Pulmonary artery endothelial cell (primary cell): ENCODE measurements around the gene RPP38. TPM values are rescaled to one million over a fixed set of nuclear protein-coding genes. Genes with fewer than 3 reads are reported as not detected.

Experiments used
- DNase-seq: peaks from one replicate; pipeline ENCODE4 v3.0.0-alpha.2; 2011; ENCODE audit warnings: low read depth, low spot score
- total RNA-seq: library from RNA; depleted of rRNA; stranded (reverse); fragments of >200 nt; gene quantifications from 2 replicates; pipeline ENCODE4 v1.2.3, GENCODE V29; 2014

RPP38 gene, protein sequence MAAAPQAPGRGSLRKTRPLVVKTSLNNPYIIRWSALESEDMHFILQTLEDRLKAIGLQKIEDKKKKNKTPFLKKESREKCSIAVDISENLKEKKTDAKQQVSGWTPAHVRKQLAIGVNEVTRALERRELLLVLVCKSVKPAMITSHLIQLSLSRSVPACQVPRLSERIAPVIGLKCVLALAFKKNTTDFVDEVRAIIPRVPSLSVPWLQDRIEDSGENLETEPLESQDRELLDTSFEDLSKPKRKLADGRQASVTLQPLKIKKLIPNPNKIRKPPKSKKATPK
- 10.4 and 13.2 TPM in 2 replicates for total RNA-seq

DNA sequence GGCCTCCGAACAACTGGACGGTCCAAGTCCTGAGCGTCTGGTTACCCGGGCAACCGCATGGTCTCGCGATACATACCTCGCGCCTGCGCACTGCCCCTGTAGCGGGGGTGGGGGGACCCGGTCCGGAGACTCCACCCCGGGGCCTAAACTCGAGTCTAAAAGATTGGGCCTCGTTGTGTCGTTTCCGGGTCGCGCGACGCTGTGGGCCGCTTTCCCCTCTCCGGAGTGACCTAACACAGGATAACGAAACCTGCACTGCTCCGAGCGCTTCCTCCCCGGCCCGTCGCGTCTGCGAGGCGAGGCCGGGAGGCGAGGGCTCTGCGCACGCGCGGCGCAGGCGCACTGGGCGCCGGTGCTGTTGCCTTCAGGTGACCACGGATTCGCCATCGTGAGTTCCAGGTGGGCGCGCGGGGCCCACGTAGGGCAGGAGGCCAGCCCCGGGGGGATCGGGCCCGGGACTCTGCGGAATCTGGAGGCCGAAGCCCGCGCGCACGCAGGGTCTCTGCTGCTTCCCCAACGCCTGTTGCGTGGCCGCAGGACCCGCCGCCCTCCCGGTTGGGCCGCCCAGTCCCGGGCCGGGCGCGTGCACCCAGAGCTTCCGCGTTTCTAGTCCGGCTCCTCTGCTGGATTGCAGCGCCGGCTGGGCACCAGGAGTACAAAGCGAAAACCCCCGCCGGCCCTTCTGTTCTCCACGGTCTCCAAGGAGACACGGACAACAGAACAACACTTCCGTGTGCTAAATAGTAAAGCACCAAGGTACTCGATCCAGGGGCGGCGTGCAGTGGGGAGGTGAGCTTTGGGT is at the start of gene RPP38:
Gene RPP38, plus strand, starts transcription at position 345 of the 802 bp plus-strand sequence. CDS start 5,960 bp downstream, outside the sequence.
- peak; percentile 84 for DNase-seq

DNA sequence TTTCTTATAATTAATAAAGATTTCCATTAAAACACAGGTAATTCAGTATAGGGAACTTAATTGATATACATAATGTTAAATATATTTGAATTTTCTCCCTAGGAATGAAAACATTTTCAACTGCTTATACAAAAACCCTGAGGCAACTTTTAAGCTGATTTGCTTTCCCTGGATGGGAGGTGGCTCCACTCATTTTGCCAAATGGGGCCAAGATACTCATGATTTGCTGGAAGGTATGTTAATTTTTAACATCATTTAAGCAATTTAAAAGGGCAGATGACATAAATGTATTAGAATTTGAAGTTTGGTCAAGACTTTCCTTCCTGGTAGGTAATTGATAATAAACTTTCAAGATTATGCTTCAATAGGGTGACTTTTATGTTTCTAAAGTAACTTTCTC is 47.6 kb upstream of the RPP38 start:
- DNase-seq, result no peak

GRCh38 chr10:15052121-15052520 is 45.0 kb upstream of the RPP38 start:
- DNase-seq, result no peak

- DNase-seq, result no peak
Observed at GRCh38 chr10:15053061-15053460, 44.1 kb upstream of the RPP38 start.

DNA sequence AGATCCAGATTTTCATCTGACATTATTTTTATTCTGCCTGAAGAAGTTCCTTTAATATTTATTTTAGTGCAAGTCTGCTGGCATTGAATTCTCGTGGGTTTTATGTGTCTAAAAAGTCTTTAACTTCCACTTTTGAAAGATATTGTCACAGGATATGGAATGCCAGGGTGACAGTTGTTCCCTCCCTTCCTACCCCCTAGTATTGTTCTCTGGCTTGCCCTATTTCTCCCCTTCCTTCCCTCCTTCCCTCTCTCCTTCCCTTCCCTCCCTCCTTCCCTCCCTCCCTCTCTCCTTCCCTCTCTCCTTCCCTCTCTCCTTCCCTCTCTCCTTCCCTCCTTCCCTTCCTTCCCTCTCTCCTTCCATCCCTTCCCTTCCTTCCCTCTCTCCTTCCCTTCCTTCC is 38.5 kb upstream of the RPP38 start:
- no peak for DNase-seq

DNA sequence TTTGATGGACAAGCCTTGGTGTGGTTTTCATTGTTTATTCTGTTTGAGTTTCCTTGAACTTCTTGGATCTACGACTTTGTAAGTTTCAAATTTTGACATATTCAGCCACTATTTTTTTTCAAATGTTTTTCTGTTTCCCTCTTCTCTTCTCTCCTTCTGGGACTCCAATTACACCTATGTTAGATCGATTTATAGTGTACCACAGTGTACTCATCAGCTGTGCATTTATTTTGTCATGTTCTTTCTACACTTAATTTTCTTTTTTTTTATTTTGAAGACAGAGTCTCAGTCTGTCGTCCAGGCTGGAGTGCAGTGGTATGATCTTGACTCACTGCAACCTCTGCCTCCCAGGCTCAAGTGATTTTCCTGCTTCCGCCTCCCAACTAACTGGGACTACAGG is 37.2 kb upstream of the RPP38 start:
- no peak for DNase-seq

DNA sequence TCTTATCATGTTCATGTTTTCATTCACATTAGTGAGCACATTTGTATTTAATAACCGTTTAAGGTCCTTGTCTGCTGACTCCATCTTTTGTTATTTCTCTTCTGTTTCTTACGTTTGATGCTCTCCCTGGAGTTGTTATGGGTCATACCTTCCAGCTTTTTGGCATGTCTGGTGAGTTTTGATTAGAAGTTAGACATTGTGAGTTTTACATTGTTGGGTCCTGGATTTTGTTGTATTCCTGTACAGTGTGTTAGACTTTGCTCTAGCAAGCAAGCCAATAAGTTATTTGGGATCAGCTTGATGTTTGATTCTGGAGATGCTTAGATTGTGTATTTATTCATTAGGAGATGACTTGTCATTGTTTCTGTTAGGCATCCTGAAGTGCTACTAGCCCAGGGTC is 36.5 kb upstream of the RPP38 start:
- no peak for DNase-seq

DNA sequence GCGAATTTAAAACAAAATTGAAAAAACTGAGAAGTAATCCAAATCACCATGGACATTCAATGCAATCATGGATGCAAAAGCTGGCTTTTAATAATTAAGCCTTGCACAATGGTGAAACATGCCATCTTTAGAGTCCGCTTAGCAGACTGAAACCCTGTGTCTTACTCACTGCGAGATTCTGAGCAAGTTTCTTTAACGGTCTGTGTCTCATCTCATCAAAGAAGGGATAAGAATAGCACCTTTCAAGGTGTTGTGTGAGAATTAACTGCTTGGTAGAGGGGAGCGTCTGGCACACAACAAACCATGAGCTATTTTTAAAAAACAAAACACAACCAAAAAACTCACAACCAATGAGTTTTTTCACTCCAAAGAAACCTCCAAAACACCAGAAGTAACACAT is 30.0 kb upstream of the RPP38 start:
- DNase-seq, result no peak

DNA sequence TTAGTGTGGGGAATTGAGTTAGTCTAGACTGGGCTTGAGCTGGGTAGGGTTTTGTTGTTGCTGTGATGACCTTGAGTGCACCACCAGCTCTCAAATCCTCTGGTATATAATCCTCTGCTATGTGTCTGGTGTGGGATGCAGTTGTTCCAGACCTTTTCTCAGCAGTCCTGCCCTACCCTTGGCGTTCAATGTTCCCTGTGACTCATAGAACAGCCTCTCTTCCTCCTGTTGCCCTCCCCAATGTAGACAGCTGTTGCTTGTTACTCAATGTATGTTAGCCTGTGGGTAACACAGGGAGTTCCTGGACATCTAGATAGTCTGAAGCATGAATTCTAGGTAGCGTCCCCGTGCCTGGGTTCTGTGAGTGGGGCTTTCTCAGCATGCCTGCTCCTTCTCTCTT is 28.4 kb upstream of the RPP38 start:
- no peak for DNase-seq

GRCh38 chr10:15069230-15069629 is 27.9 kb upstream of the RPP38 start:
- DNase-seq, result no peak

DNA sequence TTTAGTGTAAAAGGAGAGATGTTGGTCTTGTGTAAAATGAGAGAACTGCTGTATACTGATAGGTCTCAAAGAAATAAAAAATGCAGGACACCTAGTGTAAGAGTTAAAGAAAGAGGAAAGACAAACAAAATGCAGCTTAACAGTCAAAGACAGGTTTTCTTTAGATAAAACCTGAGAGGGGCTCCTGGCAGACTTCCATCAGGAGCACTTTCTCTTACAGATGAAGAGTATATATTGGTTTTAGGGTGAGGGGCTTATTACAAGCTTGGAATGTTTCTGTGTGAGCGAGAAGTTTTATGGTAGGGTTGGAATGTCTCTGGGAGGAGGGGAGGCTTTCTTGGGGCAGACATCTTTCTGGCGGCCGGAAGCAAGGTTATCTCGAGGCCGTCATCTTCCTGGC is 24.8 kb upstream of the RPP38 start:
- DNase-seq, result no peak

DNA sequence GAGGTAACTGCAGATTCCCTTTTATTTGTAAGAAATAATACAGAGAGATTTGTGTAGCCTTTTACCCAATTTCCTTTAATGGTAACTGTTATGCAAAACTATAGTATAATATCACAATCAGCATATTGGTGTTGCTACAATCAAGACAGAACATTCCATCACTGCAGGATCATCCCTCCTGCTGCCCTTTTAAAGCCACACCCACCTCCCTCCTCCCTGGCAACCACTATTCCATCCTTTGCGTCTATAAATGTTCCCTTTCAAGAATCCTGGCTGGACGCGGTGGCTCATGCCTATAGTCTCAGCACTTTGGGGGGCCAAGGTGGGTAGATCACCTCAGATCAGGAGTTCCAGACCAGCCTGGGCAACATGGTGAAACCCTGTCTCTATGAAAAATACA is 21.7 kb upstream of the RPP38 start:
- no peak for DNase-seq

DNA sequence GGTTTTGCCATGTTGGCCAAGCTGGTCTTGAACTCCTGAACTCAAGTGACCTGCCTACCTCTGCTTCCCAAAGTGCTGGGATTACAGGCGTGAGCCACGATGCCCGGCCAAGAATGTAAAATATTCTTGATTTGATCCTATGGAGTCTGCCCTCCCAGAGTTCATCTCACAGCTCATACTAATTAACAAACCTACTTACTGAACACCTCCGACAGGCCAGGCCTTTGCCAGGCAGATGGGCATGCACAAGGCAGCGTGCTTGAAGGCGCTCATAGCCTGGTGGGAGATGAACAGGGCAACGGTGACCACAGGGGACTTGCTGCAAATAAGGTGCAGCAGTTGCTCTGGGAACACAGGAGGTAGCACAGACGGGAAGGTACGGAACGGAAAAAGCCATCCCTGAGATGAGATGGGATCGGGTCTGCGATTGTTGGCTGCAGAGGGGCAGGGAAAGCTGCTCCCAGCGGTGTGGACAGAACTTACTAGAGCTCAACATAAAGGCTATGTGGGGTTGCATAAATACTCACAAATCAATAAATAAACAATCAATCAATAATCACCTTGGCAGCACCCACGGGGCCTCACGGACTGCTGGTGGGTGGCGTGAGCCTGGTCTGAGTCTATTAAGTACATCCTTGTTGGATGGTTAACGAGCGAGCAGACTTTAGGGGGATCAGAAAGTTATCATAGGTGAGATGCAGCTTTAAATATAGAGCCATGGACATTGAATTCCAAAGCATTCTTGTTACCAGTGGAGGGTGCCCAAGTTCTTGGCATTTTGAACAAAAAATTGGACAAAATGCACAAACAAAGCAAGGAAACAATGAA is 13.3 kb upstream of the RPP38 start:
- no peak for DNase-seq

GRCh38 chr10:15084502-15084922 is 12.6 kb upstream of the RPP38 start:
- DNase-seq, result peak; percentile 96

DNA sequence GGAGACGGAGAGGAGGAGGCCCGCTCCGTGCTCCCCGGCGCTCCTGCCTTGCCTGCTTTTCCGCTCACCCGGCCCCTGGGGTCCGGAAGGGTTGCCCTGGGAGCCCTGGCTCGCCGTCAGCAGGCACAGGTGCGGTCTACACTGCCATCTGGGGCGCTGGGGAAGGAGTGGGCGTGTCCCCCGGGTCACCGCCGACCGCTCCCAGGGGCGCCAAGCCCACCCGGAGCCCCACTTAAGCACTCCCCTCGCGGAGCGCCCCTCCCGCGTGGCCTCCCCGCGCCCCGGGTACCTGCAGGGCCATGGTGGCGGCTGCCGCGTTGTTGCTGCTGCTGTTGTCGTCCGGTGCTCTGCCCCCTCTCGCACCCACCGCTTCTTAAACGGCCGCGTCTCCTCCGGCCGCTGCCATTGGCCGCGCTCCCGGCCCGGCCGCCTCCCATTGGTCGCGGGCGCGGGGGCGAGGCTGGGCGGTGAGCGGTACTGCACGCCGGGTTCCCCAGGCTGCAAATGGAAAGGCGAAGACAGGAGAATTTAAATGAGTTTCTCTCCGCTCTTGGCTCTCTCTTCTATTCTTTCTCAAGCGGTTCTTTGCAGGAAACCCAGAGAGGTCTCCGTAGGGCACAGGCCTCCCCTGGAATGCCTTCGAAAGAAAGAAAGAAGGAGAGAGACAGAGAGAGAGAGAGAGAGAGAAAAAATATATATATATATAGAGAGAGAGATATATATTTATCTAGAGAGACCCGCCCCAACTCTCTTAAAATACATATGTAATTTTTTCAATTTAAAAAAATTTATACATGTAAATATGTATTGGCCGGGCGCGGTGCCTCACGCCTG is 8.5 kb upstream of the RPP38 start, which contains the start of gene ACBD7:
Gene ACBD7, minus strand, starts transcription at position 349 of the 834 bp plus-strand sequence. Its CDS starts 48 bp downstream, at position 301.
- no peak for DNase-seq

GRCh38 chr10:15091418-15091817 is 5.7 kb upstream of the RPP38 start:
- DNase-seq, result no peak

DNA sequence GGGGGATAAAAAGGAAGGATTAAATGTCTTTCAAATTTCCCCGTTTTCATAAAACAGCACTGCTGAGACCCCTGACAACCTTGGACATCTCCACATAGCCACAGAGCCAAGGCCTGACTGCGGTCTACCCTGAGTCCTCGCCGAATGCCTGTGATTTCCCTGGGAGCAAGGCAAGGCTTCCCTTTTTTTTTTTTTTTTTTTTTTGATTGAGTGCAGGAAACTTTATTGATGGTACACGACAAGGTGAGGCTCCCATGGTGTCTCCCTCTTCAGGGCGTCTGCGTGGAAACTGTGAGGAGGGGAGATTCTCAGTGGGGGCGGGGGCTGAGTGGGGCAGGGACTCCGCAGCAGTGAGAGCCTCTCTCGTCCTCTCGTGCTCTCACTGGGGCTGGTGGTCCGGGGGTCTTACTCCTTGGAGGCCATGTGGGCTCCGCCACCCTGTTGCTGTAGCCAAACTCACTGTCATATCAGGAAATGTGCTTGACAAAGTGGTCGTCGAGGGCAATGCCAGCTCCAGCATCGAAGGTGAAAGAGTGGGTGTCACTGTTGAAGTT is 4.2 kb upstream of the RPP38 start:
- DNase-seq, result no peak

GRCh38 chr10:15096661-15097010 is 519 bp upstream of the RPP38 start:
- no peak for DNase-seq

DNA sequence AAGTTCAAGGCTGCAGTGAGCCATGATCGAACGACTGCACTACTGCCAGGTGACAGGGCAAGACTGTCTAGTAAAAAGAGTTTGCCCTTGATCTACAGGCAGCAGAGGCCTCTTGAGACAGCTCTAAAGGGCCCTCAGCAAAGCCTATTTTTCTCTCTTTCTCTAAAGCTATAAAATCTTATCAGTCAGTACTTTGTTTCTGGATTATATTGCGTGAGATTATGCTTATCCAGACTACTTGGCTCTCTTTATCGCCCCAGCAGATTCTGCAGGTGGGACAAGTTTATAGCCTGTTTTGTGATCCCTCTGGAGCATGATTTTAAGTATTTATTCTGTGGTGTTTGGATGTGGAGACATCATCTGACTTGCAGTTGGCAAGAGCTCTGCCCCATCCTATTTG is 2.7 kb downstream of the RPP38 start:
- DNase-seq, result no peak

- DNase-seq, result no peak
Observed at GRCh38 chr10:15103513-15103912, 6.4 kb downstream of the RPP38 start.
